Measurements from ENCODE around the gene COL15A1.

COL15A1 gene

GRCh38 chr9:98992107-98992884, 48.6 kb downstream of the COL15A1 start:
- in situ Hi-C loops (cut with MboI; ENCODE audit: low sequenced_read_pairs), result loop anchor here (10.0 kb wide), 1 partner anchor 153 kb away; no protein-coding TSS in a partner anchor

GRCh38 chr9:98992885-98993569, 49.3 kb downstream of the COL15A1 start:
- in situ Hi-C loops (cut with MboI; ENCODE audit: low sequenced_read_pairs), result loop anchor here (10.0 kb wide), 1 partner anchor 152 kb away; no protein-coding TSS in a partner anchor

- in situ Hi-C loops (cut with MboI; ENCODE audit: low sequenced_read_pairs), result loop anchor here (10.0 kb wide), 1 partner anchor 151 kb away; no protein-coding TSS in a partner anchor
Observed at GRCh38 chr9:98993570-98993945, 49.9 kb downstream of the COL15A1 start.

DNA sequence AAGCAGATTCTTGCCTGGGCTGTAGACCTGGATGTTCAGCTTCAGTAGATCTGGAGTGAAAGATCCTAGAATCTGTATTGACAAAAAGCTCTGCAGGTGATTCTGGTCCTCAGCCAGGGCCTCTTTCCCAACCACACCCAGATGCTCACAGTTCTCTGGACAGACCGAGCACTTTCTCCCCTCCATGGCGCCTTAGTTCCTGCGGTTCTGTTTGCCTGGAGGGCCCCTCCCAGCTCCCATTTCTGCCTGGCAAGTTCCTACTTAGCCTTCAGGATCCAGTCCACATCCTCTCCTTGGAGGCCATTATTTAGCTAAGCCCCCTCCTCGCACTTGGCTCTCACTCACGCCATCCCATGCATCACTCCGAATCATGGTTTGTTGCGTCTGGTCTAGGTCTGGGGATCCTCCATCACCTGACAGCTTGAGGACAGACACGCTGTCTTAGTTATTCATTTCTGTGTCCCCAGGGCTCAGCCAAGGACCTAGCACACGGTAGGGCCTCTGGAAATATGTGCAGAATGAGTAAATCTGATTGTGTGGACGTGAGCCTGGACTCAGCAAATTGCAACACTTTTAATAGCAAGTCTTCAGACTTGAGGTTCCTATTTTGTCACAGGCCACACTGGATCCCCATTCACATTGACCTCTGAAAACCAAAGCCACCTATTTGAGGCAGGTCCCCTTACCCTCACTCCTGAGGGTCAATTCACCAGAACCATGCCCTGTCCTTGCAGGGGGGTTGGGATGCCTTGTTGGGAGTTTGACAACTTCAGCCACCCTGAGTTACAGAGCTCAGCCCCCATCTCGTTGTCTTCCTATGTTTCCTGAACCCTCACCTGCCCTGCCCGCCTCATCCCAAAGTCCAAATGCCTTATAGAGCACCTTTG, 50.7 kb downstream of the COL15A1 start:
- in situ Hi-C loops (cut with MboI; ENCODE audit: low sequenced_read_pairs), result loop anchor here (5.0 to 10.0 kb wide), 2 partner anchors 147 to 150 kb away; no protein-coding TSS in a partner anchor

GRCh38 chr9:98995059-98995671, 51.5 kb downstream of the COL15A1 start:
- in situ Hi-C loops (cut with MboI; ENCODE audit: low sequenced_read_pairs), result loop anchor here (5.0 to 10.0 kb wide), 2 partner anchors 148 to 150 kb away; no protein-coding TSS in a partner anchor

DNA sequence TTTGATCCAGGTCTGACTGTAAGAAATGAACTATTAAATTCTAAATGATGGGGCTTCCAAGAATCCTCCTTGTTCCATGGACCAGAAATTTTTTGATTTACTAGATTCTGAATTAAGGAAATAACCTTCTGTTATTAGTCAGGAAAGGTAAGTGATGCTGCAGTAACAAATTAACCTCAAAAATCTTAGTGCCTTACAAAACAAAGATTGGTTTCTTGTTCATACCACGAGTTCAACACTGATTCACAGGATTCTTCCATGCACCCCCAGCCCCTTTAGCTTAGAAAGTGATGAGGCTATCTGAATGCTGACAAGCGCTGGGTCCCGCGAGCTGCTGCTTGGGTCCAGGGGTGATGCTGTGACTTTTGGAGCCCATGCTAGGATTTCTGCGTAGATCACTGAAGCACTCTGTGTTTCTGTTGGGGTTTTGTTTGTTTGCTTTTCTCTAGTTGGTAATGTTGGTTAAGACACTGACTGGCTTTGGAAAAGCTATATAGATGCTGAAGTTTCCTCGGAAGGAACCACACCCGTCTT, 52.3 kb downstream of the COL15A1 start:
- in situ Hi-C loops (cut with MboI; ENCODE audit: low sequenced_read_pairs), result loop anchor here (5.0 to 10.0 kb wide), 2 partner anchors 149 kb away; no protein-coding TSS in a partner anchor

GRCh38 chr9:98997604-98998003, 53.9 kb downstream of the COL15A1 start:
- in situ Hi-C loops (cut with MboI; ENCODE audit: low sequenced_read_pairs), result loop anchor here (5.0 to 10.0 kb wide), 2 partner anchors 147 to 150 kb away; no protein-coding TSS in a partner anchor

DNA sequence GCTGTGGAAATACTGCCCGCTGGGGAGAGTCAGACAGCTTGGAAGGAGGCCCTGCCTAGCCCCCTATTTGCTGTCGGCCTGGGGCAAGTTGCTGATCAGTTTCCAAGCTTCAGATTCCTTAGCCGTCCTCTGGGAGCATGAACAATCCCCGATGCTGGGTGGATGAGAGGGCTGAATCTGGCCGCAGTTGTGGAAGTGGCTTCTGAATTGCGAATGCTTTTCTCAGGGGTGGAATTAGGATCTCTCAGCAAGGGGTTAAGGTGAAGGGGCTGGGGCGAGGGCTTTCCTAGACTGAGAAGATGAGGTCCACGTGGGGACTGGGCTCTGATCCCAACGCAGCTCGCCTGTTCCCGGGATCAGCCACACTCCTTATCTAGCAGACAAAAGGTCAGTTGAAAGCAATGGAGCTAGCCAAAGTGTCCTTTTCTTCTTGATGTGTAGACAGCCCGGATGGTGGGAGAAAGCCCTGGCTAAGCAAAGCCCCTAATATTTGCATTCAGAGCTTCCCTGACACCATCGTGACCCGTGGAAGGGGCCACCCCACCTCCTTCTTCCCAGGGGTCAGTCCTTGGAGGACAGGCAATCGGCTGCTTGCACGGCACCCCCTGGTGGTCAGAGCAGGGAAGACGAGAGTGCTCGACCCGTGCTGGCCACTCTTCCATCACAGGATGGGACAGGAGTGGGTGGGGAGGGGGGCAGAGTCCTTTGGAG, 54.9 kb downstream of the COL15A1 start:
- in situ Hi-C loops (cut with MboI; ENCODE audit: low sequenced_read_pairs), result loop anchor here (5.0 to 10.0 kb wide), 2 partner anchors 146 to 151 kb away; no protein-coding TSS in a partner anchor

DNA sequence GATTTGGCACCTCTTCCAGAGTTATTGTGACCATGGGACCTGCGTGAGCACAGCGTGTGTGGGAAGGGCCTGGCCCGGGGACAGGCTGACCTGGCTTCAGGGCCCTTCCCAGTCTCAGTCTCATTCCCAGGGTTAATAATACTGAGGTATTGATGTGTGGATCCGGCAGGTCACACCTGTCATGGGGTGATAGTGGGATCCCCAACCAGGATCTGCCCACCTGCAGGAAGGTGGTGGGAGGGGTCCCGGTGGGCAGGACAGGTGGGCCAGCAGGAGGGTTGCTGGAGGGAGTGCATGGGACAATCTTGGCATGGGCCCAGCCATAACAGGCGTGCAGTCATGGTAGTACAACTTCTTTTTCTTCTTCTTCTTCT, 55.4 kb downstream of the COL15A1 start:
- in situ Hi-C loops (cut with MboI; ENCODE audit: low sequenced_read_pairs), result loop anchor here (5.0 to 10.0 kb wide), 2 partner anchors 146 to 152 kb away; no protein-coding TSS in a partner anchor

- in situ Hi-C loops (cut with MboI; ENCODE audit: low sequenced_read_pairs), result no loop called here
Observed at GRCh38 chr9:99000476-99001395, 57.0 kb downstream of the COL15A1 start.

- in situ Hi-C loops (cut with MboI; ENCODE audit: low sequenced_read_pairs), result no loop called here
Observed at GRCh38 chr9:99001892-99002291, 58.2 kb downstream of the COL15A1 start.

DNA sequence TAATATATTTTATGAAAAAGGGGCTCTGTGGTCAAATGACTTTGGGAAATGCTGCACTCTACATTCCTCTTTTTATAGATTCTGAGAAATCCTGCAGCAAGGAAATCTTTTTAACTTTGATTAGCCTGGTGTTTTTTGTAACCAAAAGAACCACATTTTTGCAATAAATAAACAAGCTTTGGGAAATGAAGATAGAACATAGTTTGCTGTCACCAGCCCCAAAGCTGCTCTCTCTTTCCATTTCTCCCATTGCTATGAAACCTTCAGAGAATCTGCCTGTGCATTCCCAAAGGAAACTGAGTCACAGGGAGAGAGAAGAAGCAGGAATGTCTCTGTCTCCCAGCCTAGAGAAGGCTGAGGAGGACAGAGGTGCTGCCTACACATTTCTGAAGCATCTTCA, 59.0 kb downstream of the COL15A1 start:
- in situ Hi-C loops (cut with MboI; ENCODE audit: low sequenced_read_pairs), result no loop called here

GRCh38 chr9:99003308-99003707, 59.6 kb downstream of the COL15A1 start:
- in situ Hi-C loops (cut with MboI; ENCODE audit: low sequenced_read_pairs), result no loop called here

DNA sequence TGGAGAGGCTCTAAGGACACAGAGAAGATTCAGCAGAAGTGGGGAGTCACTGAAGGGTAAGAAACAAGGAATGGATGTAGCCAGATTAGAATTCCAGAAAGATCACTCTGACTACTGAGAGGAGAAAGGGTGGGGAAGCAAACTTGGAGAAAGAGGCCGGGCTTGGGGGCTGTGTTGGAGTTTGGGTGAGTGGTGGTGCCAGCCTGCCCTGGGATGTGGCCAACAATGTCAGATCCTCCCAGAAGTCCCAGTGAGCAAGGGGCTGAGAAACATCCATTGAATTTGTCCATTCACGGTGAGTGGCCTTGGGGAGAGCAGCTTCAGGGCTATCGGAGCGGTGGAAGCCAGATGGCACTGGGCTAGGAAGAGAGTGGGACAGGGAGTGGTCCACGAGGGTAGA, 60.4 kb downstream of the COL15A1 start:
- in situ Hi-C loops (cut with MboI; ENCODE audit: low sequenced_read_pairs), result no loop called here

GRCh38 chr9:99004717-99005460, 61.2 kb downstream of the COL15A1 start:
- in situ Hi-C loops (cut with MboI; ENCODE audit: low sequenced_read_pairs), result no loop called here

GRCh38 chr9:99005651-99006050, 61.9 kb downstream of the COL15A1 start:
- in situ Hi-C loops (cut with MboI; ENCODE audit: low sequenced_read_pairs), result no loop called here

DNA sequence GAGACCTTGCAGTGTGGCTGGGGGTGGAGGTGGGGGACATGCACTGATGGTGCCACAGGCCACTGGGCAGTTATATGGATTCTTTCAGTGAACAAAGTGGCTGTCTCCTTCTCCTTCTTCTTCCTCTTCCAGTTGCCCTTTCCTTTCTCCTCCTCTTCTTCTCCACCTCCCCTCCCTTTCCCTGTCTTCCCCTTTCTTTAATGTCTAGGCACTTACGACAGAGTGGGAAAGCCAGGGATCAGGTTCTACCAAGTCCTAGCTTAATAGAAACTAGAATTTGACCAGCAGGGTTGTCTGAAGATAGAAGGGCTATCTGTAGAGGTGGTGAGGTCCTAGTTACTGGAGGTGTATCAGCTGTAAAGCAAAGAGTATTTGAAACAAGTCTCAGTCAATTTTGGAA, 62.8 kb downstream of the COL15A1 start:
- in situ Hi-C loops (cut with MboI; ENCODE audit: low sequenced_read_pairs), result no loop called here

DNA sequence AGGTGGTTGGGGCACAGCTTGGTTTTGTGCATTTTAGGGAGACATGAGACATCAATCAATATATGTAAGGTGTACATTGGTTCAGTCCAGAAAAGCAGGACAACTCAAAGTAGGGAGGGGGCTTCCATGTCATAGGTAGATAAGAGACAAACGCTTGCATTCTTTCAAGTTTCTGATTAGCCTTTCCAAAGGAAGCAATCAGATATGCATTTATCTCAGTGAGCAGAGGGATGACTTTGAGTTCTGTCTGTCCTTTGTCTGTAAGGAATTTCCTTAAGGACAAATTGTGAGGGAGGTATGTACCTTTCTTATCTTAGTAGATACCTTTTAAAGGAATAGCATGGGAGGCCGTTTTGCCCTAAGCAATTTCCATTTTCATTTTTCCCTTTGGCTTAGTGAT, 63.3 kb downstream of the COL15A1 start:
- in situ Hi-C loops (cut with MboI; ENCODE audit: low sequenced_read_pairs), result no loop called here
